Esophagus muscularis mucosa (tissue), 4 donors: Measurements from ENCODE around the gene NOL7. TPM values are rescaled to one million over a fixed set of nuclear protein-coding genes. Genes with fewer than 3 reads are reported as not detected.

Experiments
- total RNA-seq, 4 donors: library from RNA; depleted of rRNA; stranded (reverse); fragments of >200 nt; gene quantifications; one replicate each; pipeline versions ENCODE4 v1.1.0 to v1.2.1, GENCODE V29; 2016

NOL7 gene
- total RNA-seq, 4 donors from 2014 or later: 67.3 to 97.2 (median 74.8) TPM

Other genes with a start within 250 kb of the NOL7 start
- 10 to 100 TPM; 21.7 to 34.5 (median 25.8) TPM for gene GFOD1, start 127.7 kb upstream of the NOL7 start, total RNA-seq
- 10 to 100 TPM in 3 of 4 donors, 1 to 10 TPM in 1; 7.8 to 14.5 (median 12.6) TPM for gene SIRT5, start 40.7 kb upstream of the NOL7 start, total RNA-seq
- gene RANBP9, start 96.5 kb downstream of the NOL7 start, total RNA-seq: 10 to 100 TPM; 29.3 to 57.1 (median 42.4) TPM
- 10 to 100 TPM in 3 of 4 donors, 1 to 10 TPM in 1; 7.8 to 19.1 (median 17.9) TPM for gene MCUR1, start 199.2 kb downstream of the NOL7 start, total RNA-seq